Measurements from ENCODE around the gene SLIT3.

GRCh38 chr5:168879331-168879730, 421.6 kb downstream of the SLIT3 start:
- TF ChIP-seq, protein P1, sequence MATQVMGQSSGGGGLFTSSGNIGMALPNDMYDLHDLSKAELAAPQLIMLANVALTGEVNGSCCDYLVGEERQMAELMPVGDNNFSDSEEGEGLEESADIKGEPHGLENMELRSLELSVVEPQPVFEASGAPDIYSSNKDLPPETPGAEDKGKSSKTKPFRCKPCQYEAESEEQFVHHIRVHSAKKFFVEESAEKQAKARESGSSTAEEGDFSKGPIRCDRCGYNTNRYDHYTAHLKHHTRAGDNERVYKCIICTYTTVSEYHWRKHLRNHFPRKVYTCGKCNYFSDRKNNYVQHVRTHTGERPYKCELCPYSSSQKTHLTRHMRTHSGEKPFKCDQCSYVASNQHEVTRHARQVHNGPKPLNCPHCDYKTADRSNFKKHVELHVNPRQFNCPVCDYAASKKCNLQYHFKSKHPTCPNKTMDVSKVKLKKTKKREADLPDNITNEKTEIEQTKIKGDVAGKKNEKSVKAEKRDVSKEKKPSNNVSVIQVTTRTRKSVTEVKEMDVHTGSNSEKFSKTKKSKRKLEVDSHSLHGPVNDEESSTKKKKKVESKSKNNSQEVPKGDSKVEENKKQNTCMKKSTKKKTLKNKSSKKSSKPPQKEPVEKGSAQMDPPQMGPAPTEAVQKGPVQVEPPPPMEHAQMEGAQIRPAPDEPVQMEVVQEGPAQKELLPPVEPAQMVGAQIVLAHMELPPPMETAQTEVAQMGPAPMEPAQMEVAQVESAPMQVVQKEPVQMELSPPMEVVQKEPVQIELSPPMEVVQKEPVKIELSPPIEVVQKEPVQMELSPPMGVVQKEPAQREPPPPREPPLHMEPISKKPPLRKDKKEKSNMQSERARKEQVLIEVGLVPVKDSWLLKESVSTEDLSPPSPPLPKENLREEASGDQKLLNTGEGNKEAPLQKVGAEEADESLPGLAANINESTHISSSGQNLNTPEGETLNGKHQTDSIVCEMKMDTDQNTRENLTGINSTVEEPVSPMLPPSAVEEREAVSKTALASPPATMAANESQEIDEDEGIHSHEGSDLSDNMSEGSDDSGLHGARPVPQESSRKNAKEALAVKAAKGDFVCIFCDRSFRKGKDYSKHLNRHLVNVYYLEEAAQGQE (IDR thresholded peaks at IDR 0.05; ENCODE audit: insufficient replicate concordance, low read depth), result no peak
- TF ChIP-seq CTCF (IDR thresholded peaks at IDR 0.05; ENCODE audit: insufficient read depth, low read length) (no peak), POLR2AphosphoS5 (IDR thresholded peaks at IDR 0.05; ENCODE audit: low read depth) (no peak), GABPA (IDR thresholded peaks at IDR 0.05; ENCODE audit: low read depth) (no peak)
